Measurements from ENCODE around the gene AMN.

AMN gene

GRCh38 chr14:102964152-102964730 lies 41.8 kb downstream of the AMN start:
- no peak for DNase-seq (ENCODE audit: insufficient read length, low spot score)
- no peak for FAIRE-seq

- DNase-seq (ENCODE audit: insufficient read length, low spot score) (no peak), FAIRE-seq (no peak)
These were observed 42.8 kb downstream of the AMN start for GRCh38 chr14:102965282-102965681.

GRCh38 chr14:102965971-102966655 lies 43.6 kb downstream of the AMN start:
- DNase-seq (ENCODE audit: insufficient read length, low spot score) (no peak), FAIRE-seq (peak; percentile 8)

- FAIRE-seq (no peak), DNase-seq (ENCODE audit: insufficient read length, low spot score) (no peak)
These were observed 44.4 kb downstream of the AMN start for GRCh38 chr14:102966681-102967505.

GRCh38 chr14:102967506-102967795 lies 45.0 kb downstream of the AMN start:
- FAIRE-seq, result no peak
- DNase-seq (ENCODE audit: insufficient read length, low spot score), result no peak

GRCh38 chr14:102968306-102968705 lies 45.8 kb downstream of the AMN start:
- no peak for FAIRE-seq
- DNase-seq (ENCODE audit: insufficient read length, low spot score), result no peak

- DNase-seq (ENCODE audit: insufficient read length, low spot score), result no peak
- FAIRE-seq, result no peak
These were observed 46.8 kb downstream of the AMN start for GRCh38 chr14:102969060-102969791.

GRCh38 chr14:102969901-102970300 lies 47.4 kb downstream of the AMN start:
- no peak for FAIRE-seq
- no peak for DNase-seq (ENCODE audit: insufficient read length, low spot score)

- FAIRE-seq (no peak), DNase-seq (ENCODE audit: insufficient read length, low spot score) (no peak)
These were observed 48.0 kb downstream of the AMN start for GRCh38 chr14:102970496-102970895.

- no peak for FAIRE-seq
- DNase-seq (ENCODE audit: insufficient read length, low spot score), result no peak
These were observed 48.9 kb downstream of the AMN start for GRCh38 chr14:102971314-102971713.

- FAIRE-seq (no peak), DNase-seq (ENCODE audit: insufficient read length, low spot score) (no peak)
These were observed 49.6 kb downstream of the AMN start for GRCh38 chr14:102971836-102972606.

- DNase-seq (ENCODE audit: insufficient read length, low spot score) (no peak), FAIRE-seq (no peak)
These were observed 51.3 kb downstream of the AMN start for GRCh38 chr14:102973706-102974285.

- DNase-seq (ENCODE audit: insufficient read length, low spot score) (no peak), FAIRE-seq (no peak)
These were observed 53.2 kb downstream of the AMN start for GRCh38 chr14:102975662-102976061.

- FAIRE-seq, result no peak
- DNase-seq (ENCODE audit: insufficient read length, low spot score), result no peak
These were observed 55.0 kb downstream of the AMN start for GRCh38 chr14:102977475-102977874.

GRCh38 chr14:102979406-102979805 lies 56.9 kb downstream of the AMN start:
- DNase-seq (ENCODE audit: insufficient read length, low spot score) (no peak), FAIRE-seq (no peak)

GRCh38 chr14:102980409-102980810 lies 57.9 kb downstream of the AMN start:
- DNase-seq (ENCODE audit: insufficient read length, low spot score) (no peak), FAIRE-seq (no peak)
